ENCODE measurements around the gene TTLL8. TPM values are rescaled to one million over a fixed set of nuclear protein-coding genes. Genes with fewer than 3 reads are reported as not detected.

Gene TTLL8
- total and polyA plus RNA-seq, 2 donors (not counting 3 experiments of a cell fraction or from before 2014, with no cell fraction given), result not detected

DNA sequence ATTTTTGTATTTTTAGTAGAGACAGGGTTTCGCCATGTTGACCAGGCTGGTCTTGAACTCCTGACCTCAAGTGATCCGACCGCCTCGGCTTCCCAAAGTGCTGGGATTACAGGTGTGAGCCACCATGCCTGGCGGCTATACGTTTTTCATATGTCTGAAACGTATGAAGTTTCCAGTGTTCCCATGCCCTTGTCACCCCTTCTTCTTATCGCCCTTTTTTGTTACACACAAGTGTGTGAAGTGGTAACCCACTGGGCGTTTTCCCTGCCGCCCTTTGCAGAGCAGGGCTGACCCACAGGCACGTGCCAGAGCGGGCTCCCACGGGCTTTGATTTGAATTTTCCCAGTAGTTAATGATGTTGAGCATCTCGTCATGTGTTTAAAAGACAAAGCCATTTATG is 80.5 kb downstream of the TTLL8 start:
- ChIA-PET POLR2A (no interaction called here), CTCF (interaction anchor here (1.7 kb wide), 1 partner anchor 47 kb away, joined by 5 read pairs; no protein-coding TSS in a partner anchor)
- H3K4me2 ChIP-seq (ENCODE audit: insufficient read depth, low read length), result no peak overlapping the region
- no peak overlapping the region for H3K4me3 ChIP-seq (replicated peaks in 1 of 3; ENCODE audit: insufficient read depth in 1 of 3, low read depth in 1 of 3, low read length in 3 of 3)
- no peak overlapping the region for H3K27ac ChIP-seq (ENCODE audit: insufficient read depth, low read depth, low read length)
- FAIRE-seq, result no peak
- no peak for TF ChIP-seq CTCF (IDR thresholded peaks at IDR 0.05; ENCODE audit: extremely low read depth in 1 of 2, insufficient read depth in 1 of 2, low read depth in 1 of 2, low read length in 2 of 2)
- TF ChIP-seq GATA2 (IDR thresholded peaks at IDR 0.05; ENCODE audit: insufficient read depth, insufficient read length, low read depth, low read length), result no peak
- TF ChIP-seq POLR2A (IDR thresholded peaks at IDR 0.05; ENCODE audit: low read depth, low read length), result no peak
- no peak for TF ChIP-seq POLR2AphosphoS5 (IDR thresholded peaks at IDR 0.05; ENCODE audit: insufficient read depth, low read depth, low read length)
- no peak for TF ChIP-seq FOS (IDR thresholded peaks at IDR 0.05; ENCODE audit: borderline replicate concordance, insufficient read depth, low read length)
- TF ChIP-seq EZH2 (IDR thresholded peaks at IDR 0.05; ENCODE audit: borderline replicate concordance, low read depth, low read length, severe bottlenecking), result no peak
- TF ChIP-seq JUN (IDR thresholded peaks at IDR 0.05; ENCODE audit: borderline replicate concordance, insufficient read depth, insufficient read length, low read depth), result no peak
- TF ChIP-seq MAX (IDR thresholded peaks at IDR 0.05; ENCODE audit: insufficient read depth, insufficient read length), result no peak
- TF ChIP-seq MYC (IDR thresholded peaks at IDR 0.05; ENCODE audit: low read depth, low read length), result no peak
- no peaks in the 10 kb centered on the region for H4K20me1 ChIP-seq (replicated peaks; ENCODE audit: control insufficient read depth, extremely low read depth, insufficient read depth, low read length)
- H3K27me3 ChIP-seq (ENCODE audit: control insufficient read depth in 2 of 2, insufficient read depth in 2 of 2, low read length in 2 of 2), result no peaks in the 10 kb centered on the region
- no peaks in the 10 kb centered on the region for H3K9me3 ChIP-seq (replicated peaks; ENCODE audit: control insufficient read depth, insufficient read depth, low read length)
- no peaks in the 10 kb centered on the region for H3K9me1 ChIP-seq (replicated peaks; ENCODE audit: control insufficient read depth, extremely low read depth, insufficient read depth, low read length)
- H3K9ac ChIP-seq (replicated peaks; ENCODE audit: extremely low read depth, insufficient read depth, low read length), result no peak overlapping the region
- dilution Hi-C loops (cut with MboI; ENCODE audit: extremely low pct_ligation_motif_present, low sequenced_read_pairs), result no loop called here
- H3K36me3 ChIP-seq (ENCODE audit: control insufficient read depth in 2 of 2, extremely low read depth in 1 of 2, insufficient read depth in 2 of 2, low read length in 2 of 2), result no peaks in the 10 kb centered on the region
- no peaks in the 10 kb centered on the region for H3K79me2 ChIP-seq (ENCODE audit: control insufficient read depth, insufficient read depth, low read length)
- no peak for DNase-seq (ENCODE audit: low read depth, low spot score)
- BruUV-seq (replicated peaks), result no TSS peak
- H3K4me1 ChIP-seq (ENCODE audit: control insufficient read depth, extremely low read depth, insufficient read depth, low read length), result peaks cover 2% of the 10 kb centered on the region
- intact Hi-C loops (cut with micrococcal nuclease), result loop anchor here (10.0 kb wide), 1 partner anchor 227 kb away; the partner anchor contains the start of gene SELENOO
- no peak overlapping the region for H2AFZ ChIP-seq (ENCODE audit: low read depth, low read length)
